Measurements from ENCODE around the gene CUEDC2.

GRCh38 chr10:102465466-102465865, 33.1 kb upstream of the CUEDC2 start:
- TF ChIP-seq, protein P1, sequence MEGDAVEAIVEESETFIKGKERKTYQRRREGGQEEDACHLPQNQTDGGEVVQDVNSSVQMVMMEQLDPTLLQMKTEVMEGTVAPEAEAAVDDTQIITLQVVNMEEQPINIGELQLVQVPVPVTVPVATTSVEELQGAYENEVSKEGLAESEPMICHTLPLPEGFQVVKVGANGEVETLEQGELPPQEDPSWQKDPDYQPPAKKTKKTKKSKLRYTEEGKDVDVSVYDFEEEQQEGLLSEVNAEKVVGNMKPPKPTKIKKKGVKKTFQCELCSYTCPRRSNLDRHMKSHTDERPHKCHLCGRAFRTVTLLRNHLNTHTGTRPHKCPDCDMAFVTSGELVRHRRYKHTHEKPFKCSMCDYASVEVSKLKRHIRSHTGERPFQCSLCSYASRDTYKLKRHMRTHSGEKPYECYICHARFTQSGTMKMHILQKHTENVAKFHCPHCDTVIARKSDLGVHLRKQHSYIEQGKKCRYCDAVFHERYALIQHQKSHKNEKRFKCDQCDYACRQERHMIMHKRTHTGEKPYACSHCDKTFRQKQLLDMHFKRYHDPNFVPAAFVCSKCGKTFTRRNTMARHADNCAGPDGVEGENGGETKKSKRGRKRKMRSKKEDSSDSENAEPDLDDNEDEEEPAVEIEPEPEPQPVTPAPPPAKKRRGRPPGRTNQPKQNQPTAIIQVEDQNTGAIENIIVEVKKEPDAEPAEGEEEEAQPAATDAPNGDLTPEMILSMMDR (IDR thresholded peaks at IDR 0.05; ENCODE audit: low read depth, low read length) = no peak
- no peak for TF ChIP-seq EZH2phosphoT487 (IDR thresholded peaks at IDR 0.05; ENCODE audit: low read depth)

Data from OCI-LY3 (cell line).